ENCODE data around the gene IL1RL1. TPM values are rescaled to one million over a fixed set of nuclear protein-coding genes. Genes with fewer than 3 reads are reported as not detected.

IL1RL1 gene
- polyA plus RNA-seq, 1 donor from 2014 or later = not detected

DNA sequence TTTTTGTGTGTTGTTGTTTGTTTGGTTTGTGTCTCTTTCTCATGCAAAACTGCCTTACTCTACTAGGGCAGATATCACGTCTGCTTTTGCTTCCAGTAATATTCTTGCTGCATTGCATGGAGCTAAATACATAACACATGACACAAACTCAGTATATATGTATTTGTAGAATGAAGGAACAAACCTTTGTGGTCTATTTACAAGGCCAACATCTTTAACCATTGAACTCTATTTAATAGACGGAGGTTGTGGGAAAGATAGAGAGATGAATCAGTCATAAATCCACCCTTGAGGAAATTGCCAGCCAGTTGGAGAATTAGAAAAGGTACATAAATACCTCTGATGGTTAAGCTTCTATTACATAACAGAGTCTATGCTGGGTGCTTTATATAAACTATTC lies 26.0 kb upstream of the IL1RL1 start:
- H3K79me2 ChIP-seq (replicated peaks; ENCODE audit: insufficient read depth, low read length) = no peaks in the 10 kb centered on the region
- no peaks in the 10 kb centered on the region for H4K20me1 ChIP-seq (ENCODE audit: insufficient read depth)
- no peak overlapping the region for H3K27ac ChIP-seq (ENCODE audit: low read length)
- H3K36me3 ChIP-seq (ENCODE audit: insufficient read depth, low read length) = no peaks in the 10 kb centered on the region
- no peaks in the 10 kb centered on the region for H3K27me3 ChIP-seq (ENCODE audit: insufficient read depth, low read depth, low read length)
- H3K4me3 ChIP-seq (ENCODE audit: low read length) = no peak overlapping the region
- H3K9me2 ChIP-seq (ENCODE audit: insufficient read depth, low read length) = no peaks in the 10 kb centered on the region
- H3F3A ChIP-seq (ENCODE audit: insufficient read depth, low read length, poor library complexity, severe bottlenecking) = no peaks in the 10 kb centered on the region
- no peak overlapping the region for H3K4me2 ChIP-seq (ENCODE audit: low read length)
- TF ChIP-seq EP300 (conservative IDR thresholded peaks at IDR 0.05; ENCODE audit: poor library complexity, severe bottlenecking) (no peak), EZH2 (IDR thresholded peaks at IDR 0.05; ENCODE audit: borderline replicate concordance, insufficient read depth, low read length, poor library complexity, severe bottlenecking) (no peak), POLR2AphosphoS5 (IDR thresholded peaks at IDR 0.05) (no peak), SMC3 (conservative IDR thresholded peaks at IDR 0.05; ENCODE audit: poor library complexity) (no peak)
- TF ChIP-seq, protein P1, sequence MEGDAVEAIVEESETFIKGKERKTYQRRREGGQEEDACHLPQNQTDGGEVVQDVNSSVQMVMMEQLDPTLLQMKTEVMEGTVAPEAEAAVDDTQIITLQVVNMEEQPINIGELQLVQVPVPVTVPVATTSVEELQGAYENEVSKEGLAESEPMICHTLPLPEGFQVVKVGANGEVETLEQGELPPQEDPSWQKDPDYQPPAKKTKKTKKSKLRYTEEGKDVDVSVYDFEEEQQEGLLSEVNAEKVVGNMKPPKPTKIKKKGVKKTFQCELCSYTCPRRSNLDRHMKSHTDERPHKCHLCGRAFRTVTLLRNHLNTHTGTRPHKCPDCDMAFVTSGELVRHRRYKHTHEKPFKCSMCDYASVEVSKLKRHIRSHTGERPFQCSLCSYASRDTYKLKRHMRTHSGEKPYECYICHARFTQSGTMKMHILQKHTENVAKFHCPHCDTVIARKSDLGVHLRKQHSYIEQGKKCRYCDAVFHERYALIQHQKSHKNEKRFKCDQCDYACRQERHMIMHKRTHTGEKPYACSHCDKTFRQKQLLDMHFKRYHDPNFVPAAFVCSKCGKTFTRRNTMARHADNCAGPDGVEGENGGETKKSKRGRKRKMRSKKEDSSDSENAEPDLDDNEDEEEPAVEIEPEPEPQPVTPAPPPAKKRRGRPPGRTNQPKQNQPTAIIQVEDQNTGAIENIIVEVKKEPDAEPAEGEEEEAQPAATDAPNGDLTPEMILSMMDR (IDR thresholded peaks at IDR 0.05; ENCODE audit: poor library complexity, severe bottlenecking) = no peak
- TF ChIP-seq, protein P2, sequence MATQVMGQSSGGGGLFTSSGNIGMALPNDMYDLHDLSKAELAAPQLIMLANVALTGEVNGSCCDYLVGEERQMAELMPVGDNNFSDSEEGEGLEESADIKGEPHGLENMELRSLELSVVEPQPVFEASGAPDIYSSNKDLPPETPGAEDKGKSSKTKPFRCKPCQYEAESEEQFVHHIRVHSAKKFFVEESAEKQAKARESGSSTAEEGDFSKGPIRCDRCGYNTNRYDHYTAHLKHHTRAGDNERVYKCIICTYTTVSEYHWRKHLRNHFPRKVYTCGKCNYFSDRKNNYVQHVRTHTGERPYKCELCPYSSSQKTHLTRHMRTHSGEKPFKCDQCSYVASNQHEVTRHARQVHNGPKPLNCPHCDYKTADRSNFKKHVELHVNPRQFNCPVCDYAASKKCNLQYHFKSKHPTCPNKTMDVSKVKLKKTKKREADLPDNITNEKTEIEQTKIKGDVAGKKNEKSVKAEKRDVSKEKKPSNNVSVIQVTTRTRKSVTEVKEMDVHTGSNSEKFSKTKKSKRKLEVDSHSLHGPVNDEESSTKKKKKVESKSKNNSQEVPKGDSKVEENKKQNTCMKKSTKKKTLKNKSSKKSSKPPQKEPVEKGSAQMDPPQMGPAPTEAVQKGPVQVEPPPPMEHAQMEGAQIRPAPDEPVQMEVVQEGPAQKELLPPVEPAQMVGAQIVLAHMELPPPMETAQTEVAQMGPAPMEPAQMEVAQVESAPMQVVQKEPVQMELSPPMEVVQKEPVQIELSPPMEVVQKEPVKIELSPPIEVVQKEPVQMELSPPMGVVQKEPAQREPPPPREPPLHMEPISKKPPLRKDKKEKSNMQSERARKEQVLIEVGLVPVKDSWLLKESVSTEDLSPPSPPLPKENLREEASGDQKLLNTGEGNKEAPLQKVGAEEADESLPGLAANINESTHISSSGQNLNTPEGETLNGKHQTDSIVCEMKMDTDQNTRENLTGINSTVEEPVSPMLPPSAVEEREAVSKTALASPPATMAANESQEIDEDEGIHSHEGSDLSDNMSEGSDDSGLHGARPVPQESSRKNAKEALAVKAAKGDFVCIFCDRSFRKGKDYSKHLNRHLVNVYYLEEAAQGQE (IDR thresholded peaks at IDR 0.05; ENCODE audit: borderline replicate concordance) = no peak
- H3K9me3 ChIP-seq (ENCODE audit: low read length) = no peaks in the 10 kb centered on the region
- H2AFZ ChIP-seq (ENCODE audit: low read depth, low read length) = no peak overlapping the region
- no peak overlapping the region for H3K9ac ChIP-seq (ENCODE audit: low read length)

DNA sequence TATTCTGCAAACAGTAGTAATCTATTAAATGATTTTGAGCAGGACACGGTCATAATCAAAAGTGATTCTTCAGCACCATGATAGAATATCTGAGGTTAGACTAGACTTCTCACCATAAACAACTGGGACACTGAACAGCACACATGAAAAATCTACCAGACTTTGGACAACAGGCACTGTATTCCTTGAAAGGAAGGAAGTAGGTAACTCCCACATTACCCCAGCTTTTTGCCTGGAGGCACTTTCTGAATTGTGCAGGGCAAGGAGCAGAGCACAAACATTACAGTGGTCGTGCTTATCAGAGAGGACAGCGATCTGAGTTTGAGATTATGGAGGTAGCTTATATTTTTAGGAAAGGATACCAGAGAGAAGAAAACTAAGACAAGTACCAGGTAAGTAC lies 25.3 kb upstream of the IL1RL1 start:
- H3K9me3 ChIP-seq (ENCODE audit: low read length) = no peaks in the 10 kb centered on the region
- no peaks in the 10 kb centered on the region for H3F3A ChIP-seq (ENCODE audit: insufficient read depth, low read length, poor library complexity, severe bottlenecking)
- TF ChIP-seq SMC3 (conservative IDR thresholded peaks at IDR 0.05; ENCODE audit: poor library complexity) = no peak
- no peak for TF ChIP-seq EP300 (conservative IDR thresholded peaks at IDR 0.05; ENCODE audit: poor library complexity, severe bottlenecking)
- no peak for TF ChIP-seq RAD21 (conservative IDR thresholded peaks at IDR 0.05)
- TF ChIP-seq, protein P1 (IDR thresholded peaks at IDR 0.05; ENCODE audit: poor library complexity, severe bottlenecking) = no peak
- no peaks in the 10 kb centered on the region for H3K36me3 ChIP-seq (ENCODE audit: insufficient read depth, low read length)
- no peaks in the 10 kb centered on the region for H4K20me1 ChIP-seq (ENCODE audit: insufficient read depth)
- H2AFZ ChIP-seq (ENCODE audit: low read depth, low read length) = no peak overlapping the region
- no peak overlapping the region for H3K4me3 ChIP-seq (ENCODE audit: low read length)
- H3K4me2 ChIP-seq (ENCODE audit: low read length) = no peak overlapping the region
- no peaks in the 10 kb centered on the region for H3K27me3 ChIP-seq (ENCODE audit: insufficient read depth, low read depth, low read length)
- no peaks in the 10 kb centered on the region for H3K79me2 ChIP-seq (replicated peaks; ENCODE audit: insufficient read depth, low read length)
- H3K9me2 ChIP-seq (ENCODE audit: insufficient read depth, low read length) = no peaks in the 10 kb centered on the region
- H3K9ac ChIP-seq (ENCODE audit: low read length) = no peak overlapping the region
- no peak overlapping the region for H3K27ac ChIP-seq (ENCODE audit: low read length)
